Measurements from ENCODE around the gene REXO1. TPM values are rescaled to one million over a fixed set of nuclear protein-coding genes. Genes with fewer than 3 reads are reported as not detected.
A peak's percentile ranks its signal among the peaks of the same experiment; 100 is the strongest.

The REXO1 gene
- total and polyA plus RNA-seq, 2 of the 13 experiments (the other 11 are each of a cell fraction or from before 2014, with no cell fraction given): 5.0 to 11.2 TPM

GRCh38 chr19:1847684-1848398 lies 442 bp downstream of the REXO1 start (continued):
- TF ChIP-seq ZNF609 (CRISPR knock-in tag; IDR thresholded peaks at IDR 0.05; ENCODE audit: borderline replicate concordance): no peak
- no peak for TF ChIP-seq ZBTB3 (CRISPR knock-in tag; IDR thresholded peaks at IDR 0.05; ENCODE audit: borderline replicate concordance, low read depth)
- TF ChIP-seq FOSL2 (CRISPR knock-in tag; IDR thresholded peaks at IDR 0.05): no peak
- TF ChIP-seq RERE (CRISPR knock-in tag; IDR thresholded peaks at IDR 0.05; ENCODE audit: low read depth): no peak
- no peak for TF ChIP-seq TEAD3 (CRISPR knock-in tag; optimal IDR thresholded peaks at IDR 0.05; ENCODE audit: borderline replicate concordance)
- TF ChIP-seq KLF12 (CRISPR knock-in tag; IDR thresholded peaks at IDR 0.05; ENCODE audit: borderline replicate concordance): no peak
- TF ChIP-seq ELF3 (CRISPR knock-in tag; IDR thresholded peaks at IDR 0.05): no peak
- 0 out of 2 replicates have a peak, but pooled peaks have one; percentile 35 for TF ChIP-seq ZNF510 (CRISPR knock-in tag; IDR thresholded peaks at IDR 0.05; ENCODE audit: low read depth)
- TF ChIP-seq, protein P1, sequence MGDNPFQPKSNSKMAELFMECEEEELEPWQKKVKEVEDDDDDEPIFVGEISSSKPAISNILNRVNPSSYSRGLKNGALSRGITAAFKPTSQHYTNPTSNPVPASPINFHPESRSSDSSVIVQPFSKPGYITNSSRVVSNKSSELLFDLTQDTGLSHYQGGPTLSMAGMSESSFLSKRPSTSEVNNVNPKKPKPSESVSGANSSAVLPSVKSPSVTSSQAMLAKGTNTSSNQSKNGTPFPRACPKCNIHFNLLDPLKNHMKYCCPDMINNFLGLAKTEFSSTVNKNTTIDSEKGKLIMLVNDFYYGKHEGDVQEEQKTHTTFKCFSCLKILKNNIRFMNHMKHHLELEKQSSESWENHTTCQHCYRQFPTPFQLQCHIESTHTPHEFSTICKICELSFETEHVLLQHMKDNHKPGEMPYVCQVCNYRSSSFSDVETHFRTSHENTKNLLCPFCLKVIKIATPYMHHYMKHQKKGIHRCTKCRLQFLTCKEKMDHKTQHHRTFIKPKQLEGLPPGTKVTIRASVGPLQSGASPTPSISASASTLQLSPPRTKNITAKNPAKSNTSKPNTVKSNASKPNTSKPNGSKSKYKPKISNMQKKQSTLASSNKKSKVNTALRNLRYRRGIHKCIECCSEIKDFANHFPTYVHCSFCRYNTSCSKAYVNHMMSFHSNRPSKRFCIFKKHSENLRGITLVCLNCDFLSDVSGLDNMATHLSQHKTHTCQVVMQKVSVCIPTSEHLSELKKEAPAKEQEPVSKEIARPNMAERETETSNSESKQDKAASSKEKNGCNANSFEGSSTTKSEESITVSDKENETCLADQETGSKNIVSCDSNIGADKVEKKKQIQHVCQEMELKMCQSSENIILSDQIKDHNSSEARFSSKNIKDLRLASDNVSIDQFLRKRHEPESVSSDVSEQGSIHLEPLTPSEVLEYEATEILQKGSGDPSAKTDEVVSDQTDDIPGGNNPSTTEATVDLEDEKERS (CRISPR knock-in tag; IDR thresholded peaks at IDR 0.05): no peak
- TF ChIP-seq ZFP82 (CRISPR knock-in tag; IDR thresholded peaks at IDR 0.05; ENCODE audit: borderline replicate concordance): no peak
- no peak for TF ChIP-seq KDM4B (CRISPR knock-in tag; IDR thresholded peaks at IDR 0.05)
- TF ChIP-seq NPAS2 (CRISPR knock-in tag; IDR thresholded peaks at IDR 0.05; ENCODE audit: borderline replicate concordance): no peak
- TF ChIP-seq RBAK (CRISPR knock-in tag; IDR thresholded peaks at IDR 0.05): no peak
- TF ChIP-seq, protein P2, sequence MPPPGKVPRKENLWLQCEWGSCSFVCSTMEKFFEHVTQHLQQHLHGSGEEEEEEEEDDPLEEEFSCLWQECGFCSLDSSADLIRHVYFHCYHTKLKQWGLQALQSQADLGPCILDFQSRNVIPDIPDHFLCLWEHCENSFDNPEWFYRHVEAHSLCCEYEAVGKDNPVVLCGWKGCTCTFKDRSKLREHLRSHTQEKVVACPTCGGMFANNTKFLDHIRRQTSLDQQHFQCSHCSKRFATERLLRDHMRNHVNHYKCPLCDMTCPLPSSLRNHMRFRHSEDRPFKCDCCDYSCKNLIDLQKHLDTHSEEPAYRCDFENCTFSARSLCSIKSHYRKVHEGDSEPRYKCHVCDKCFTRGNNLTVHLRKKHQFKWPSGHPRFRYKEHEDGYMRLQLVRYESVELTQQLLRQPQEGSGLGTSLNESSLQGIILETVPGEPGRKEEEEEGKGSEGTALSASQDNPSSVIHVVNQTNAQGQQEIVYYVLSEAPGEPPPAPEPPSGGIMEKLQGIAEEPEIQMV (CRISPR knock-in tag; IDR thresholded peaks at IDR 0.05; ENCODE audit: low read depth): no peak

Data from HepG2 (cell line).